ENCODE data around the gene ZNF92.
"Not testable (repeated sequence)": the region's sequence is repeated elsewhere in the genome, so short reads cannot be mapped to it uniquely, and the experiment has no call there.

The ZNF92 gene

GRCh38 chr7:65429642-65430343 is 56.1 kb downstream of the ZNF92 start:
- DNase-seq = no peak

DNA sequence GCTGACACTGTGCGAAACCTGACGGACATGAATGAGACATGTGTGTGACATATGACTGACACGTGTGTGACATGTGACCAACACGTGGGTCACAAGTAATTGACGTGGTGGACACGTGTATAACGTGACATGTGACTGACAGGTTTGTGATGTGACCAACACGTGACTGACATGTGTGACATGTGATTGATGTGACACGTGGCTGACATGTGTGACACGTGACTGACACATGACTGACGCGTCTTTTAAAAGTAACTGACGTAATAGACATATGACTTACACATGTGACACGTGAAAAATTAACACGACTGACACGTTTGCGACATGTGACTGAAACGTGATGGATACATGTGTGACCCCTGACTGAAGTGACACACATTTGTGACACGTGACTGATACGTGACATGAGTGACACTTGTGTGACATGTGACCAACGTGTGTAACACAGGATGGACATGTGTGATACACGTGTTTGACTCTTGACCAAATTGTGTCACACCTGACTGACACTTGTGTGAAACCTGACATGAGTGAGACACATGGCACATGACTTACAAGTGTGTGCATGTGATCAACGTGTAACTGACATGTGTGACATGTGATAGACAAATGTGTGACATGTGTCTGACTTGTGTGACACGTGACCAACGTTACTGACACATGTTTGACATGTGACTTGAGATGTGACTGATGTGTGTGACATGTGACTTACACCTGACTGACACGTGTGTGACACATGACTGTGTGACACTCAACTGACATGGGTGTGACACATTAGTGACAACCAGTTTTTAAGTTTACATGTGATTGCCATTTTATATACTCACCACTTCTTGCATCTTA is 56.9 kb downstream of the ZNF92 start:
- DNase-seq = no peak

- DNase-seq = no peak
Observed at GRCh38 chr7:65434307-65434706, 60.7 kb downstream of the ZNF92 start.

DNA sequence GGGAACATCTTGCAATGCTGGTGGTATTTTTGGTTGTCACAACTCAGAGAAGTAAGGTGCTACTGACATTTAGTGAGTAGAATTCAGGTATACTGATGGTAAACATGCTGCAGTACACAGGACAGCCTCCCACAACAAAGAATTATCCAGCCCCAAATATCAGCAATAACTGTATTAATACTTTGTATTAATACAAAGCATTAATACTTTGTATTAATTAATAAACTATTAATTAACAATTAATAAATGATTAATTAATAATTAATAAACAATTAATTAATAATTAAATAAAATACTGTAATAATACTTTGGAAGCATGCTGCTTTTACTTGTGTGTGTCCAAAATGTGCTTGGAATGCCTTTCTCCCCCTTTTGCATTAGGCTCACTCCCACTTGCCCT is 62.5 kb downstream of the ZNF92 start:
- DNase-seq = no peak

- DNase-seq = no peak
Observed at GRCh38 chr7:65438598-65438997, 64.9 kb downstream of the ZNF92 start.

DNA sequence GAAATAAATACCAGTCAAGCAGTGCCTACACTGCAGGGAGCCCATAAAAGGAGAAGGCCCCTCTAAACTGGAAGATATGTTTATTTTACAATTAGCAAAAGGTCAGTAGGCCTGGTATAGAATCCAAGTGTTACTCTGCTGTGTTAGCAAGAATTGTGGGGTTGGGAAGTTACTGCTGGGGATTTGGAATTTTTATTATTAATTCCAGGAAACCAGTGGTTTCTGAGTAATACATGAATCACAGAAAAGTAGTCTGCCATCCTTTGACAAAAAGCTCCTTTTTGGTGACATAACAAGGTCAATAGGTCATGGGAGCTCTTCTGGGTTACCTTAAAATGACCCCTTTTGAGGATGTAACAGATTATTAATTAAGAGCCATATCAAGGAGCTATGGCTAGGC is 67.4 kb downstream of the ZNF92 start:
- no peak for DNase-seq

- no peak for DNase-seq
Observed at GRCh38 chr7:65444205-65444842, 70.7 kb downstream of the ZNF92 start.

GRCh38 chr7:65444899-65445823 is 71.5 kb downstream of the ZNF92 start:
- no peak for DNase-seq

- DNase-seq = not testable (repeated sequence)
Observed at GRCh38 chr7:65447041-65447440, 73.4 kb downstream of the ZNF92 start.

DNA sequence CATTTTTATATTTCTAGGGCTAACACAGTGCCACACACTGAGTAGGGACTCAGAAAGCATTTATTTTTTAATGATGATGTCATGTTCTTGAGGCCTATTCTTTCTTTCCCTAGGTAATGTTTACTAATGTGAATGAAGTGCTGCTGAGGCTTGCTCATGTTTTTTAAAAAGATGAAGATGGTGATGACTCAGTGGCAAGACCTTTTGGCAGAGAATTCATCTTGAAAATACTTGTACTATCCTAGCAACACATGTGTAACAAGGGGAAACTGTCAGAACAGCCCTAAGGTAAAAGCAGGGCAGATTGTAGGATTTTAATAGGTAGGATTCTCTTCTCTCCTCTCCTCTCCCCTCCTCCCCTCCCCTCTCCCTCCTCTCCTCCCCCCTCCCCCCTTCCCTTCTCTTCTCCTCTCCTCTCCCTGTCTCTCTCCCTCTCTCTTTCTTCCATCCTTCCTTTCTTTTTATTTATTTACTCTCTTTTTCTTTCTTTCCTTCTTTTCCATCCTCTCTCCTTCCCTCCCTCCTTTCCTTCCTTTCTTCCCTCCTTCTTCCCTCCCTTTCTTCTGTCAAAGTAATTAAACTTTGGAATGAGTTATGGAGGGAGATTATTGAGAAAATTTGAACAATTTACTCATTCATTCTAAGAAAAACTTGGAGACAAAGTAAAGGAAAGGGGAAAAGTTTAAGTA is 75.3 kb downstream of the ZNF92 start:
- no peak for DNase-seq

GRCh38 chr7:65449505-65449852 is 75.8 kb downstream of the ZNF92 start:
- DNase-seq = no peak

Measured in T1000 (cell line).